ENCODE results near the gene SOWAHB. TPM values are rescaled to one million over a fixed set of nuclear protein-coding genes. Genes with fewer than 3 reads are reported as not detected.

SOWAHB gene
- total RNA-seq, 2 donors from 2014 or later: 23.7 to 25.5 TPM

DNA sequence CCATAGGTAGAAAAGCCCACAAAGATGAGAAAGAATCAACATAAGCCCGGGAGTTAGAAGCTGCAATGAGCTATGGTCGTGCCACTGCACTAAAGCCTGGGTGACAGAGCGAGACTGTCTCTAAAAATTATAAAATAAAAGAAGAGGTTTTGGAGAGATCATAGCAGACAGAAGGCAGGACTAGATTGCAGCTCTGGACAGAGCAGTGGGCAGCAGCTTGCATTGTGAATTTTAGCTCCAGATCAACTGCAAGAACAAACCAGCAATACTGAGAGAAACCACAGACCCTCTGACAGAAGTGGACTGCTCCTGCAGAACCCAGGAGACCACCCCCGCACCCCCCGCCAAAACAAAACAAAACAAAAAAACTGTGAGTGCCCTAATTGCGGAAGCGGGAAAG, 30.6 kb downstream of the SOWAHB start:
- intact Hi-C loops (cut with DNase I, micrococcal nuclease): no loop called here
- ATAC-seq (no peak), DNase-seq (no peak)

DNA sequence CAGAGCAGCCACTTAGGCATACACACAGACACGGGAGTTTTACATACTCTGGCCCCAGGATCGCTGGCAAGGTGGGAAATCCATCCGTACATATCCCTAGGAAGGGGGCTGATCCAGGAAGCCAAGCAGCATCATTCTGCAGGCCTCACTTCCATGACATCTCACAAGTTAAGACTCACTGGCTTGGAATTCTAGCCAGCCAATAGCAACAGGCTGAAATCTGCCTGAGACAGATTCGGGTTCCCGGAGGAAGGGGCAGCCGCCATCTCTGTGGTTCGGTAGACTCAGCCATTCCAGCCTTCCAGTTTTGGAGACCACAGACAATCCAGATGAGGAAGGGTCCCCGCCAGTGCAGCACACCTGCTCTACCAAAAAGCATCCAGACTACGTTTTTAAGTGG, 31.3 kb downstream of the SOWAHB start:
- intact Hi-C loops (cut with DNase I, micrococcal nuclease): no loop called here

DNA sequence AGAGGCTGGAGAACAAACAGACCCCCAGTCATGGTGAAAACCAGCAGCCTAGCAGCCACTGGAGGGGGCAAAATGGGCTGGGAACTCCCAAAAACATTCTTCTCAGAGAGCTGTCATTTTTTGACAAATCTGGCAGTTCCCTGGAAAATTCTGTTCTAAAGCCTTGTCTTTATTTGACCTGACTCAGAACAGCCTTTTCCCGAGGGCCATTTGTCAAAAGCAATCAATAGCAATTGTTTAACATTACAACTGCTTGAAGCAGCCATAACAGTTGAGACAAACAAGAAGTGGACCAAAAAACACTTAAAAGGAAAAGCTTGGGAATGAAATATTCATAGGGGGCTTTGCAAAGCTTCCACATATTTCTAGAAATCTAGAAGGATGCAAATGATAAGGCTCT, 39.6 kb downstream of the SOWAHB start:
- DNase-seq (no peak), ATAC-seq (no peak)
- intact Hi-C loops (cut with DNase I, micrococcal nuclease): no loop called here

More for the DNA sequence above, 31.3 kb downstream of the SOWAHB start:
- ATAC-seq: no peak
- no peak for DNase-seq

DNA sequence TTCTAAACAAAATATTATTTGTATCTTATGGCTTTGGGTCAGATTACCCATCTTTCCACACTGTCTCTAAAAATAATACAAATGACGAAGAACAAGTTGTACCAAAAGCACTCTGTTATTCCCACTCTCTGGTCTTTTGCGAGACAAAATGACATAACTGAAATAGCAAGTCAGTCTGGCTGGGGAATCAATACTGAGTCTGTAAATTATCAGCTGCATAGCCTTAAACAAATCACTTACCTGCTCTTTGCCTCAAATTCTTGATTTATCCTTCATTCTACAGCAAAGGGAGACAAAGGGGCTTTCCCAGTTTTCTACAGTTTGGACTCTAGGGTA, 40.9 kb downstream of the SOWAHB start:
- no peak for ATAC-seq
- DNase-seq: no peak
- intact Hi-C loops (cut with DNase I, micrococcal nuclease): no loop called here

DNA sequence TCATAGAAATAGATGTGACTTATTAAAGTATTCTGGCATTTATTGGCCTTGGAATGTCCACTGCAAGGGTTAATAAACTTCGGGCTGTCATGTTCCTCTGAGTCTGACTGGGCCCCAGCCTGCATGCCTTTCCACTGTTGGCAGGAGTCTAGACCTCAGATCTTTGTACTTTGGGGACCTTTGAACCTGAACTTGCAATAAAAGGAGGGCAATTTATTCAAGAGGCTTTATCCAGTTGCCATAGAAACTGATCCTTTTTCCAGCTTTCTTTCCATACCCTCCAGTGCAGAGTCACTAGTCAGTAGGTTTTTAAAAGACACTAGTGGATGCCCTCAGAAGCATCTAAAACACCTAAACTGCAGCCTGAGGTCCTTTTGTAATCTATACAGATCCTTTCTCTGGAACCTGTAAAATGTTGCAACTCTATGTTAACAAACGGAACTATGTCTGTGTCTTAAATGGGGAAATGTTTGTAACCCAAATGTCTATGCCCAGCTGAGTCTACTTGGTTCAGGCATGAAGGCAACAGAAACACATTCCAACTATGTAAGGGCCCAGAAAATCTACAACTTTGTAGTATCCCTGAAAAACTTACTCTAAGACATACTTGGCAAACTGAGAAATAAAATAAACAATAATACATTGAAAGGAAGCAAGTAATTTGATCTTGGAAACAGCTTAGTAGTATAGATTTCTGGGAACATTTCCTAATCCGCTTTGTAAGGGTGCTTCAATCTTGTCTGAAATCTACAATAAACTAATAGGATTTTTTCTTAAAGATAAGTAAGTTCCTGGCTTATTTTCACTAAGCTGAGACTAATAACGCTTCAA, 41.5 kb downstream of the SOWAHB start:
- intact Hi-C loops (cut with DNase I, micrococcal nuclease): no loop called here
- ATAC-seq (peak; percentile 97), DNase-seq (peak; percentile 45 to 65)

DNA sequence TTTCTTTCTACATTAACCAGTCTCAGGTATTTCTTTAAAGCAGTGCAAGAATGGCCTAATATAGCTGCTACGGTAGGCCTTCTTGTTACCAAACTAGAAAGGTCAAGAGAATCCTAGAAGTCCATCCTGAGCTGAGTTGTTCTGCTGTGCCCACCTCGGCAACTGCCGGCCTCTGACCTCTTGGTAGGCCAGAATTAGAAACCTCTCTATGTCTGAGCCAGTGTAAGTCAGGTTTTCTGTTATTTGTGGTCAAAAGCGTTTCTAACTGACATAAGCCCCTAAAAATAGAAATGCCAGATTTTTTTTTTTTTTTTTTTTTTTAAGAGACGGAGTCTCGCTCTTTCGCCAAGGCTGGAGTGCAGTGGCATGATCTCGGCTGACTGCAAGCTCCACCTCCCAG, 43.1 kb downstream of the SOWAHB start:
- ATAC-seq (no peak), DNase-seq (no peak)
- intact Hi-C loops (cut with DNase I, micrococcal nuclease): no loop called here

DNA sequence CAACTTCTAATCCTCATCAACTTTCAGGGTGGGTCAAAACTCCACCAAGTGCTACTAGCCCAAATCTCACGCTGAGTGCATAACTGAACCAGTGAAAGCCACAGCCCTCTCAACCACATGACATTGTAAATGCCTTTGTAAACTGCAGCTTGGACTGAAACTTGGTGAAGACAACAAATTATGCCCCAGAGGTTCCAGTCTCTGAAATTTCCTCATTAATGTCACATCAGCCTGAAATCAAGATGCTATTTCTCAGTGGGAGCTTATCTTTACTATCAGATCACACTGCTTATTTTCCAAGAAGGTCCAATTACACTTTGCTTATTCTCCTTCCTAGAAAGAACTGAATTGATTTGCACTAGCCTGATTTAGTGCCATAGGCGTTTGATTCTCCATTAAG, 46.6 kb downstream of the SOWAHB start:
- ATAC-seq (no peak), DNase-seq (no peak)
- intact Hi-C loops (cut with DNase I, micrococcal nuclease): no loop called here

DNA sequence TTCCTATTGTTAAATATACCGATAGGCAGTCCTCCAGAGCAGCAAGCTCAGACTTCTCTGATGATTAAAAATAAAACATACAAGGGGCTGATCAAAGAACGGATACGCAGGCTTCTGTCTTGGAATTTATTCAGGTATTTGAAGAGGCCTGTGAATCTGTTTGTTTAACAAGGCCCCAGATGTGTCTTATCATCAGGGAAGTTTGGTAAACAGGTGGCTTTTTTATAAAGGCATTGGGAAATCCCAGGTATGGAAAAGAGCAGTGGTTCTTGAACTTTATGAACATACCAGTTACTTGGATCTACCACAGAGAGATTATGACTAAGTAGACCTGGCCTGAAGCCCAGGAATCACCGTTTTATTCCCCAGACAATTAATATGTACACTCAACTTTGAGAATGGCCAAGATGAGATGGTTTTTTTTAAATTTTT, 47.9 kb downstream of the SOWAHB start:
- ATAC-seq: no peak
- intact Hi-C loops (cut with DNase I, micrococcal nuclease): no loop called here
- no peak for DNase-seq

Other genes with a start within 250 kb of the SOWAHB start
- 100 to 1,000 TPM; 101 to 135 TPM for gene SEPTIN11, start 51.6 kb upstream of the SOWAHB start, total RNA-seq
- 100 to 1,000 TPM; 182 to 227 TPM for gene CCNI, start 177.8 kb upstream of the SOWAHB start, total RNA-seq